K562 (cell line): Measurements from ENCODE around the gene PRPH2.

Experiments
- CTCF ChIP-seq, 3 experiments: IDR thresholded peaks in 2 of 3; conservative IDR thresholded peaks in 1 of 3; 2 replicates each; pipeline ENCODE4 v1.5.1; 2011 to 2012; ENCODE audit warnings: low read length in 3 of 3, mild to moderate bottlenecking in 3 of 3, control low read depth in 2 of 3, improper control_type of control experiment in 1 of 3, inconsistent platforms in 1 of 3, low read depth in 1 of 3, mixed read lengths in 1 of 3, moderate library complexity in 1 of 3; ENCODE audit not compliant: insufficient read depth in 2 of 3
- DMBX1 ChIP-seq: fragments of 250-450 bp; sonication (Bioruptor Pico); IDR thresholded peaks from 2 replicates; pipeline ENCODE4 v1.8.0; 2022; ENCODE audit warnings: inconsistent platforms, mild to moderate bottlenecking, moderate library complexity, borderline replicate concordance
- E2F4 ChIP-seq: sonication (generic); formaldehyde crosslinking; IDR thresholded peaks from 2 replicates; pipeline ENCODE4 v1.8.0; 2022; ENCODE audit warnings: mild to moderate bottlenecking, low read depth, missing genetic modification reagents
- HBP1 ChIP-seq: fragments of 450-650 bp; formaldehyde crosslinking; IDR thresholded peaks from 2 replicates; pipeline ENCODE4 v1.4.0; 2022; ENCODE audit warnings: missing genetic modification characterization
- REST ChIP-seq, 2 experiments: fragments of 450-650 bp; formaldehyde crosslinking in 1 of 2; IDR thresholded peaks; 2 replicates each; pipeline versions ENCODE4 v1.4.0 to v1.6.1; 2014 to 2020; ENCODE audit warnings: mild to moderate bottlenecking in 2 of 2, borderline replicate concordance in 1 of 2, low read depth in 1 of 2
- TAF7 ChIP-seq: fragments of 450-650 bp; IDR thresholded peaks from 2 replicates; pipeline ENCODE4 v1.6.1; 2016; ENCODE audit warnings: missing genetic modification characterization, missing compliant biosample characterization
- ZBTB9 ChIP-seq: fragments of 450-650 bp; formaldehyde crosslinking; IDR thresholded peaks from 2 replicates; pipeline ENCODE4 v1.4.0; 2020; ENCODE audit warnings: mild to moderate bottlenecking, moderate library complexity
- ZNF583 ChIP-seq: fragments of 250-450 bp; sonication (Bioruptor Pico); IDR thresholded peaks from 2 replicates; pipeline ENCODE4 v1.4.0; 2020

- TF ChIP-seq DMBX1 (CRISPR knock-in tag): no peak
- no peak for TF ChIP-seq TAF7
- TF ChIP-seq ZBTB9: no peak
- no peak for TF ChIP-seq HBP1
- no peak for TF ChIP-seq ZNF583 (CRISPR knock-in tag)
- TF ChIP-seq REST (IDR thresholded peaks at IDR 0.05; ENCODE audit: borderline replicate concordance): peak; percentile 83
- no peak for TF ChIP-seq REST (CRISPR knock-in tag; IDR thresholded peaks at IDR 0.05; ENCODE audit: low read depth)
- TF ChIP-seq E2F4 (CRISPR knock-in tag): no peak
- TF ChIP-seq CTCF (IDR thresholded peaks at IDR 0.05 in 2 of 3, conservative IDR thresholded peaks at IDR 0.05 in 1 of 3; ENCODE audit: insufficient read depth in 2 of 3, low read depth in 1 of 3, low read length in 3 of 3): peak; percentile 80 to 94 (median 89)
These were observed 60.8 kb downstream of the PRPH2 start for GRCh38 chr6:42661540-42662153.
